Muscle layer of colon (tissue), 2 donors: Measurements from ENCODE around the gene CCDC12.

Experiments used
- H3K27ac ChIP-seq: one replicate; pipeline ENCODE4 v1.7.0; 2013; ENCODE audit warnings: low read depth, mild to moderate bottlenecking, low read length, moderate library complexity
- H3K27me3 ChIP-seq, 2 donors: one replicate each; pipeline ENCODE4 v1.7.0; 2013; ENCODE audit warnings: low read length in 2 of 2, mild to moderate bottlenecking in 2 of 2; ENCODE audit not compliant: insufficient read depth in 2 of 2, control insufficient read depth in 1 of 2
- H3K36me3 ChIP-seq: one replicate; pipeline ENCODE4 v1.7.0; 2013; ENCODE audit warnings: mild to moderate bottlenecking, low read length; ENCODE audit not compliant: insufficient read depth
- H3K4me1 ChIP-seq: one replicate; pipeline ENCODE4 v1.7.0; 2013; ENCODE audit warnings: mild to moderate bottlenecking, low read length; ENCODE audit not compliant: insufficient read depth
- H3K4me3 ChIP-seq, 2 donors: one replicate each; pipeline ENCODE4 v1.7.0; 2013; ENCODE audit warnings: low read length in 2 of 2, low read depth in 1 of 2, mild to moderate bottlenecking in 1 of 2, moderate library complexity in 1 of 2
- H3K9ac ChIP-seq: one replicate; pipeline ENCODE4 v1.7.0; 2013; ENCODE audit warnings: low read length
- H3K9me3 ChIP-seq: one replicate; pipeline ENCODE4 v1.7.0; 2013; ENCODE audit warnings: mild to moderate bottlenecking, low read length
- donor health status: abdominal sarcoma.
- donor health status: Adenocarcinoma of cecum.

The CCDC12 gene

GRCh38 chr3:46982546-46982945 is 6.0 kb upstream of the CCDC12 start:
- no peaks in the 10 kb centered on the region for H3K36me3 ChIP-seq
- H3K9me3 ChIP-seq = no peaks in the 10 kb centered on the region
- H3K9ac ChIP-seq = no peak overlapping the region
- H3K4me1 ChIP-seq = peaks cover 27% of the 10 kb centered on the region
- H3K4me3 ChIP-seq = no peak overlapping the region
- no peak overlapping the region for H3K27ac ChIP-seq
- H3K27me3 ChIP-seq = no peaks in the 10 kb centered on the region

- H3K9me3 ChIP-seq = no peaks in the 10 kb centered on the region
- H3K36me3 ChIP-seq = no peaks in the 10 kb centered on the region
- no peak overlapping the region for H3K4me3 ChIP-seq
- no peak overlapping the region for H3K9ac ChIP-seq
- H3K4me1 ChIP-seq = peaks cover 25% of the 10 kb centered on the region
- H3K27ac ChIP-seq = no peak overlapping the region
- H3K27me3 ChIP-seq = no peaks in the 10 kb centered on the region
Observed at GRCh38 chr3:46981932-46982471, 5.5 kb upstream of the CCDC12 start.

- no peaks in the 10 kb centered on the region for H3K36me3 ChIP-seq
- no peak overlapping the region for H3K27ac ChIP-seq
- peaks cover 27% of the 10 kb centered on the region for H3K4me1 ChIP-seq
- no peak overlapping the region for H3K9ac ChIP-seq
- H3K4me3 ChIP-seq = peak overlapping the region; percentile 61 to 79
- no peaks in the 10 kb centered on the region for H3K9me3 ChIP-seq
- H3K27me3 ChIP-seq = no peaks in the 10 kb centered on the region
Observed at GRCh38 chr3:46979958-46980497, 3.5 kb upstream of the CCDC12 start.

GRCh38 chr3:46978985-46979944 is 2.7 kb upstream of the CCDC12 start, which contains the start of gene NBEAL2:
Gene NBEAL2 (plus strand): TSS chr3:46979666. CDS start chr3:46979862, 196 bp downstream.
- peak within 1 kb of the TSS; percentile 86 for H3K27ac ChIP-seq
- H3K4me1 ChIP-seq = peaks cover 35% of the 10 kb centered on the region
- H3K9me3 ChIP-seq = no peaks in the 10 kb centered on the region
- H3K36me3 ChIP-seq = peaks cover 6% of the 10 kb centered on the region
- H3K4me3 ChIP-seq = peak within 1 kb of the TSS; percentile 61 to 79
- peak within 1 kb of the TSS; percentile 75 for H3K9ac ChIP-seq
- no peaks in the 10 kb centered on the region for H3K27me3 ChIP-seq

- Histone ChIP-seq H3K4me1 (peaks cover 40% of the 10 kb centered on the region), H3K9me3 (no peaks in the 10 kb centered on the region), H3K27me3 (no peaks in the 10 kb centered on the region), H3K9ac (no peak overlapping the region), H3K36me3 (peaks cover 7% of the 10 kb centered on the region), H3K4me3 (no peak overlapping the region), H3K27ac (no peak overlapping the region)
Observed at GRCh38 chr3:46978381-46978780, 1.8 kb upstream of the CCDC12 start.

GRCh38 chr3:46977811-46978195 is 1.3 kb upstream of the CCDC12 start:
- H3K27me3 ChIP-seq = no peaks in the 10 kb centered on the region
- peaks cover 7% of the 10 kb centered on the region for H3K36me3 ChIP-seq
- no peak overlapping the region for H3K9ac ChIP-seq
- peaks cover 40% of the 10 kb centered on the region for H3K4me1 ChIP-seq
- no peak overlapping the region for H3K27ac ChIP-seq
- no peaks in the 10 kb centered on the region for H3K9me3 ChIP-seq
- no peak overlapping the region for H3K4me3 ChIP-seq

GRCh38 chr3:46974421-46975171 is 1.9 kb downstream of the CCDC12 start:
- Histone ChIP-seq H3K4me3 (peak overlapping the region in 1 of 2 donors; percentile 4), H3K27me3 (no peaks in the 10 kb centered on the region), H3K9me3 (no peaks in the 10 kb centered on the region), H3K27ac (no peak overlapping the region), H3K9ac (no peak overlapping the region), H3K36me3 (peaks cover 7% of the 10 kb centered on the region), H3K4me1 (peaks cover 50% of the 10 kb centered on the region)

- H3K27ac ChIP-seq = no peak overlapping the region
- no peaks in the 10 kb centered on the region for H3K27me3 ChIP-seq
- no peak overlapping the region for H3K9ac ChIP-seq
- H3K4me1 ChIP-seq = peaks cover 53% of the 10 kb centered on the region
- peaks cover 7% of the 10 kb centered on the region for H3K36me3 ChIP-seq
- H3K4me3 ChIP-seq = no peak overlapping the region
- H3K9me3 ChIP-seq = no peaks in the 10 kb centered on the region
Observed at GRCh38 chr3:46972396-46972795, 4.1 kb downstream of the CCDC12 start.

- Histone ChIP-seq H3K36me3 (peaks cover 7% of the 10 kb centered on the region), H3K9ac (no peak overlapping the region), H3K27ac (no peak overlapping the region), H3K4me3 (no peak overlapping the region), H3K27me3 (no peaks in the 10 kb centered on the region), H3K4me1 (peaks cover 58% of the 10 kb centered on the region), H3K9me3 (no peaks in the 10 kb centered on the region)
Observed at GRCh38 chr3:46971742-46972141, 4.8 kb downstream of the CCDC12 start.

- Histone ChIP-seq H3K9ac (no peak overlapping the region), H3K27ac (no peak overlapping the region)
Observed at GRCh38 chr3:46971151-46971550, 5.4 kb downstream of the CCDC12 start.

More at GRCh38 chr3:46971151-46971550, 5.4 kb downstream of the CCDC12 start:
- Histone ChIP-seq H3K9me3 (no peaks in the 10 kb centered on the region), H3K4me1 (peaks cover 62% of the 10 kb centered on the region), H3K27me3 (no peaks in the 10 kb centered on the region), H3K4me3 (no peak overlapping the region), H3K36me3 (peaks cover 7% of the 10 kb centered on the region)
